Measurements from ENCODE around the gene DCST1.

DNA sequence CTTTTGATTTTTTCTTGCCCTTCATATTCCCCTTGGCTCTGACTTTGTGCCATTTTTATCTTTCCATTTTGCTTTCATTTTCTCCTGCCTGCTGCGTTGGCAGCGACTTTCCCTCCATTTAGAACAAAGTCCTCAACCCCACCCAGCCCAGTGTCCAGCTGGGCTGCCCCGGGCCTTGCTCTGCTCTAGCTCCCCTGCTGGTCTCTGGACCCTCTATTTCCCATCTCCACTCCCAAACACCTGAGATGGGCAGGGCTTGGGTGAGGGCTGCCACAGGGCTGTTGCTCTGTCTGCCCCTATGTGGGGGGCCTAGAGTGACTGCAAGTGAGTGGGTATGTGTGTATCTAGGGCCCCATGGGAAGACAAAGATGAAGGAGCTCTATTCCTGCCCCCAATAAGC is 10.2 kb downstream of the DCST1 start:
- TF ChIP-seq EZH2phosphoT487 (IDR thresholded peaks at IDR 0.05; ENCODE audit: insufficient read depth, low read depth): no peak
- no peak for TF ChIP-seq EZH2 (IDR thresholded peaks at IDR 0.05; ENCODE audit: insufficient read depth, poor library complexity, severe bottlenecking)

All from GM23248 (cell line).